HG03039 (cell line): ENCODE measurements around the gene RAP1GDS1.
"Not testable (repeated sequence)": the region's sequence is repeated elsewhere in the genome, so short reads cannot be mapped to it uniquely, and the experiment has no call there.

Experiments used
- ATAC-seq: cut with Tn5 transposase; IDR thresholded peaks from one replicate; pipeline ENCODE4 v1.9.1; 2021; ENCODE audit warnings: mild to moderate bottlenecking, moderate library complexity; ENCODE audit not compliant: unreplicated experiment

Gene RAP1GDS1

DNA sequence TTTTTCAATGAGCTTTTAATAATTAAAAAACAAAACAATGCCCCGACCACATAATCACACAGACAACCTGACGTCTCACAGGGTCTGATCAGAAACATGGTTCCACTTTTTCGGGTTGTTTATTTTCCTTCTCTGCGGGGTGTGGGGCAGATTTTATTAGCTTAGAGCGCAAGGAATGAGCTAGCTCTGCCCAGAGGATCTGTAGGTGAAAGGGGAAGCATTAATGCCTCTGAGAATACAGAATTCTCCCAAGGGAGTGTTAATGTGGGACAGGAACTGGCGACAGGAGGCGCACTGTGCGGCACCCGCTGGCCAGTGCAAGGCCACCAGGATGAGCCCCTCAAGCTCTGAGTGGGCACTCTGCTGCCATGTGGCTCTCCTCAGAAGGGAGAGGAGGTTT, 215.7 kb downstream of the RAP1GDS1 start:
- no peak for ATAC-seq

DNA sequence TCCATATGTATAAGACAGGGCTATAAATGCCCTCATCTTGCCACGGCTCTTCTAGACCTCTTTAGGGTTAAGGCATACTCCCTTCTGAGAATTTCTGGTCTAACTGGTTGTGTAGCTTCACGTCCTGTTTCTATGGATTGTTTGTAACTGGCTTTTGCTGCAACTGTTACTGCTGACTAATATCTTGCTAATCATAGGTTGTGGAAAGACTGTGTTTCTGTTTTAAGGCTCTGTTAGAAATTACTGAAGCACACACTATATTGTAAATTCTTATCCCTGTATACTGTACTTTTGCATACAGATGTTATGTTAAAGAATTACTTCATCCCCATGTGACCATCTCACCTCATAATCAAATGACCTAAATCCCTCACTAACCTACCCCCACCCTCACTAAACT, 218.4 kb downstream of the RAP1GDS1 start:
- not testable (repeated sequence) for ATAC-seq

DNA sequence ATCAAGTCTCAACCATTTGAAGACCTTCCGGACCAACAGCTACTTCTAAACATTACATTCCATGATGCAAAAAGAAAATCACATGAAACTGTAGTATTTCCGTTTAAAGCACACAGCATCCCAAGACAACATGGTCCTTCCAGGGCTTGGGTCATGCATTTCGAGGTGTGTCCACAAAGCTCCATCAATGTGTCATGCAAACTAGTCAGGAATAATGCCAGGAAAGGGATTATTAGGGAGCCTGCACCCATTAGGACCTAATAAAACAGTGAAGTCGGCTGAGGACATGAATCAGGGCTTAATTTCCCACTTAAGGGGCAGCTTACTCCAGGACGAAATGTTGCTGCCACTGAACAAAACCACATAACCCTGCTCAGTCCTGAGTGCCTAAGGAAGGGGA, 219.4 kb downstream of the RAP1GDS1 start:
- no peak for ATAC-seq

DNA sequence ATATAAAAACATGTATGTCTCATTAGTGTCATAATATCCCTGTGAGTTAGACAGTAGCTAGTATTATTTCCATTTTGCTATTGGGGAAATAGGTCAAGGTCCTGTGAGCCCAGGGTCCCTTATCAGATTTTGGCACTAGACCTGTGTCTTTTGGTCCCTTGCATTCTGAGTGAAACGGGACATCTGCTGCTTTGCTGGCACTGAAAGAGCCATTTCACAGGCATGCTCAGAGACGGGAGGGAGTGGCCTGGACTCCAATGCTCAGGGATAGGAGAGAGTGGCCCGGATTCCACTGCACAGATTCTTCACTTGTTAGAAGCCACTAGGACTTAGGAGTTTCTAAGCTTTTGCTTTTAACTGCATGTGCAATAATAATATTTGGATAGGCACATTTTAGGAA, 220.0 kb downstream of the RAP1GDS1 start:
- no peak for ATAC-seq

DNA sequence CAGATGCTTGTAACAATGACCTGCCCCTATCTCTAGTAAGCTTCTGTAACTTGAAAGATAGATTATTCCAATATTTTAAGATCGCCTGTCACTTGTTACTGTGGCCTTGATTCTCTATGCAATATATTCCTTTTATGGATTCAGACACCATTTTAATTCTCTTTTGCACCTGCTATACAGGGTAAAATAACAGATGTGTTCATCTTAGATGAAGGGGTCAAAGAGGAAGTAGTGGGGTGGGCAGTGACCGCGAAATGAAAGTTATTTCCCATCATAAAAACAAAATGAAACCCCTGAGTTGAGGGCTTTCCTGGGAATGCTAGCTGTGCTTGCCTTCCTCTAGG, 221.3 kb downstream of the RAP1GDS1 start:
- peak; percentile 5 for ATAC-seq

DNA sequence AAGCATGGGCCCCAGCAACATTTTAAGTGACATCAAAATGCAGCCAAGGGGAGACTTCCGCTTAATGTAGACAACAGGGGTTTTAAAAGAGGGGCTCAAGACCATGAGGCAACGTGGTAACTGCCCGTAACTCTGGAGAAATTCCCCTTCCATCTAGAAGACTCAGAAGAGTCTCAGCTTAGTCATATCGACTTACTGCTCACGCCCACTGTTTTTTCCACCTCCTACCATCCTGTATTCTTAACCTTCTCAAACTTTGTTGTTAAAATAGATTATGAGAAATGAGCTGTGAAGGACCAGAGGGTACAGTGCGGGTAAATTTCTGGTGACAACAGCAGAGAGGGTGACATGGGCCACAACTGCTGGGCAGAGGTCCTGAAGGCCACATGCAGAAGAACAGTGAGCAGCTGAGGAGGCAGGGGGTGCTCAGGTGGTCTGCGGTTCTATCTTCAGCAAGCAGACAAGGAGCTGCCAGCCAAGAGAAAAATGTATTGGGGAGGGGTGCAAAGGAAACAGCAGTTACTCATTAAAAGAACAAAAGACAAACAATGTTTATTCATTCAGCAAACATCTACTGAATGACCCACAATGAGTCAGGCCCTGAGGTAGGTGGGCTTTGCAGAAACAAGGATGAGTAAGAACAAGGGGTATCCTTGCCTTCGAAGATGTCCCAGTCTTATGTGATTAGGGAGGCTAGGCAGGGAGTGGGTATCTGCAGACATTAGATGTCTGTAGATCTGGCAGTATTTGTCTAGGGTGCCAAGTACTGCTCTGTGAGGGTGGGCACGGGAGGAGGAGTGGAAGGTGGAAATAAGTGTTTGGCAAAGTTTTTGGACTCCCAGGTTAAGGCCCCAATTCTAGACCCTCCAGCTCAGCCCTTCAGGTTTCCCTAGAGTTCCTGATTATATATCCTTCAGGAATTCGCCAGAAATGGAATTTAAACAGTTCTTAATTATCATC, 221.9 kb downstream of the RAP1GDS1 start:
- ATAC-seq, result peak; percentile 98

DNA sequence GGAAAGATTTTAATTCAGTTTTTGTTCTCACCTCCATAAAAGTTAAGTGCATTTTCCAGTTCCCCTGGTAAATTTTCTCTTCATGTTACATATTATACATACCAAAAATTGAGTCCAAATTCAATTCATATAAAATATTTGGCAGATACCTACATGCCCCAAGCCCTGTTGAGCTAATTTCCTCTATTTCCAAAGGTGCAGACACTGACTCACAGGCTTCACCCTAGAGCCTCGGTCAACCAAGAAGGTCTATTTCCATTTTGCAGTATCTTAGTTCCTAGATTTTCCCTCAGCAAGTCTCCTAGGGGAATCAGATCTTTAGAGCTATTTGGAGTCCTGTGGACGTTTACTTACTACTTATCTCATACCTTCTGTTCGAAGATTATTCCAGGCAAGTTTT, 222.8 kb downstream of the RAP1GDS1 start:
- no peak for ATAC-seq

DNA sequence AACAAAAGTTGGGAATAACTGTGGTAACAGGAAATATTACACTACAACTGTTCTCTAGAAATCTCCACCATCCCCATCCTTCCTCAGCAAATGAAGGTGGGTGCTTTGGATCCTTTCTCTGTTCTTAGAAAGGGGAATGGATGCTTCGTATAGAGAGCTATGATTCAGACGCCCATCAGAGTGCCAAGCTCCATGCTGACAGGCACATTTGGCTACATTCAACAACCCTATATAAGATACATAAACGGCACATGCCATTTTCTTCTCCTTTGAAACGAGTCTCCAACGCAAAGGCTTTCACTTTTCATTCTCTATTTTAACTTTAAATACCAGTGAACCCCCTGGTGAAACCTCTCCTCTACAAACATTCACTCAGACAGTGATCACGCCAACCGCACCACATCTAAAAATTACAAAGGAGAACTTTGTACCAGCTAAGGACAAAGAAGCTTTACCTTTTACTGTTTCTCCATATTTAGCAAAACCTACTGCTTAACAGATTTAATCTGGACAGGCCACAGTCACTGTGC, 224.7 kb downstream of the RAP1GDS1 start:
- ATAC-seq, result no peak

DNA sequence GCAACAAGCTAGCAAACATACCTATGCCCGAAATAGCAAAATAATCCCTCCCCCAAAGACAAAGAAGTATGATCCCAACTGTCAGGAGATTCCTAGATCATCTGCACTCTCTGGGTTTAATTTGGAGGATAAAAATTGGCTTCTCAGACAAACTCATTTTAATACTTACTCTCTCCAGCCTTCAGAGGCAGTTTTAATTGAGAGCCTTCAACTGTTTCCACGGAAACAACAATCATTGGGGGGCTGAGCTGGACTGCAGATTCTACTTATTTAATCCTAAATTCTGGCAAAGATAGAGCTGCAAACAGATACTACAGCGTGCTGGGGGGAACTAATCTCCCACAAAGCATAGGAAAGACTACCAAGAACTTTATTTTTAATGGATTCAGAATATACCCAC, 229.1 kb downstream of the RAP1GDS1 start:
- ATAC-seq, result no peak

DNA sequence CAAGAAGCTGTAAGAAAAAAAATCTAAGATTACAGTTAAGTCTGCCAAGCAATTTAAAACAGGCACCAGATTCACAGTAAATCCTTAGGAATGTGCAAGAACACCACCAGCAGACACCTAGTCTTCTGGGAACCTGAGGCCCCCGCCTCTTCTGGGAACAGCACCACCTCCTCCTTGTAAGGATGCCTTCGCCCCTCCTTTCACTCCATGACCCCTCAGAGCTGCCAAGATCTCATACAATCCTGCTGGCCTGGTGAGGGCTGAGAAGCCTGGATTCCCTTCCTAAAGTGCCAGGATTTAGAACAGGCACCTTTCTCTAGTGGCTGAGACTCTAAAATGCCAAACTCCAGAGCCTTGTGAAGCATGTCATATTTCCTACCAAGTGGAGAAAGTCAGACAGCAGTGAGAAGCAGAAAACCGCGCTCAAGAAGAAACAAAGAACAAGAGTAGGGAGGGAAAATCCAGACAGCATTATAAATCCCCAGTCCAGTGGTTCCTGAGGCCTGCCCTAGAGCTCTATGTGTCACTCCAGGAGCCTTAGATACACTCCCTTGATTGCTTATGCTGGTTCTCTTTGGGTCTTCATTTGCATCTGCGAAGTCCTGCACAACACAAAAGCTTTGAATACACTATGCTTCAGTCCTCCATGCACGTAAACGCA, 230.8 kb downstream of the RAP1GDS1 start:
- ATAC-seq, result no peak

DNA sequence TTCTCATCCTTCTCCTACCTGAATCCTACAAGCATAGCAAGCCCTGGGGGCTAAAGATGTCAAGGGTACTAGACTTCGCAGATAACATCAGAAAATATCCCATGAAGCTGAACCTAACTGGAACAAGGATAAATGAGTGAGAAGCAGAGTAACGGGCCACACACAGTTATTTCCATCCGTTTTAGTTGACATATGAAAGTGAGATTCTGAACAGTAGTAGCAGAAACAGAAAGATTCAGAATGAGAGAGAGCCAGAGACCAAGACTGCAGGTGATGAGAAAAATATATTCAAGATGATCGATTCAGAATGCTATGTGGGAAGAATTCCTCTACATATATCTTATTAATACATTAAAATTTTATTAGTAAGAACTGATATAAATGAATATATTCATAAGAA, 232.1 kb downstream of the RAP1GDS1 start:
- peak; percentile 70 for ATAC-seq
